Testis (tissue), 3 donors: ENCODE measurements around the gene KHSRP. TPM values are rescaled to one million over a fixed set of nuclear protein-coding genes. Genes with fewer than 3 reads are reported as not detected.

Experiments used
- DNase-seq: peaks from one replicate; pipeline ENCODE4 v3.0.0-alpha.2; 2019
- H3K27ac ChIP-seq, 2 donors: fragments of 200-600 bp; sonication (generic); one replicate each; pipeline ENCODE4 v1.5.1; 2019
- H3K27me3 ChIP-seq: fragments of 200-600 bp; sonication (generic); one replicate; pipeline ENCODE4 v1.5.1; 2019
- H3K36me3 ChIP-seq: fragments of 200-600 bp; sonication (generic); one replicate; pipeline ENCODE4 v1.5.1; 2017; ENCODE audit warnings: low read depth; ENCODE audit errors: missing control alignments
- H3K4me1 ChIP-seq: fragments of 200-600 bp; sonication (generic); one replicate; pipeline ENCODE4 v1.5.1; 2019
- H3K4me3 ChIP-seq, 2 donors: fragments of 200-600 bp; sonication (generic); one replicate each; pipeline ENCODE4 v1.5.1; 2017 to 2019
- H3K9me3 ChIP-seq: fragments of 200-600 bp; sonication (generic); one replicate; pipeline ENCODE4 v1.5.1; 2017
- POLR2A ChIP-seq: fragments of 450-650 bp; IDR thresholded peaks from one replicate; pipeline ENCODE4 v1.6.1; 2017; ENCODE audit warnings: antibody characterized with exemption, mild to moderate bottlenecking, moderate library complexity
- WGBS, 2 donors: methylation state at CpG; one replicate each; pipeline ENCODE4 v1.1.5; 2018; 5-methylcytosine and 5-hydroxymethylcytosine counted together
- intact Hi-C: fragments of 100-400 bp; cut with DNase I; formaldehyde crosslinking; loops from one replicate; pipeline ENCODE4 v1.15.1; 2023; ENCODE audit warnings: low total_unique reads
- polyA plus RNA-seq: library from polyadenylated mRNA; stranded (reverse); fragments of 350-450 nt; fragmentation: Illumina TruSeq; extraction: RNeasy Lipid Tissue Mini Kit (QIAGEN cat#74804); gene quantifications from one replicate; pipeline ENCODE4 v1.2.3, GENCODE V29; 2014; ENCODE audit warnings: low read depth, low replicate concordance; ENCODE audit not compliant: insufficient read depth
- total RNA-seq, 2 donors: library from RNA; depleted of rRNA; stranded (reverse); fragments of >200 nt; gene quantifications; one replicate each; pipeline ENCODE4 v1.2.3, GENCODE V29; 2016
- TF ChIP-seq, protein P1 (sequence below), 3 experiments: fragments of 450-650 bp in 2 of 3; fragments of 200-600 bp in 1 of 3; sonication (generic) in 1 of 3; IDR thresholded peaks; one replicate each; pipeline ENCODE4 v1.5.1; 2016 to 2019; ENCODE audit warnings: antibody characterized with exemption in 3 of 3, mild to moderate bottlenecking in 2 of 3, moderate library complexity in 1 of 3

The KHSRP gene
- total and polyA plus RNA-seq, 3 donors from 2014 or later: 279 to 358 (median 336) TPM

GRCh38 chr19:6446452-6446851 lies 21.8 kb upstream of the KHSRP start:
- H3K36me3 ChIP-seq: no peaks in the 10 kb centered on the region
- peak overlapping the region in 1 of 2 donors; percentile 16 for H3K27ac ChIP-seq
- intact Hi-C loops: no loop called here
- peaks cover 6% of the 10 kb centered on the region for H3K4me1 ChIP-seq
- H3K27me3 ChIP-seq: no peaks in the 10 kb centered on the region
- no peak overlapping the region for H3K4me3 ChIP-seq
- H3K9me3 ChIP-seq: no peaks in the 10 kb centered on the region
- DNase-seq: no peak
- TF ChIP-seq, protein P1, sequence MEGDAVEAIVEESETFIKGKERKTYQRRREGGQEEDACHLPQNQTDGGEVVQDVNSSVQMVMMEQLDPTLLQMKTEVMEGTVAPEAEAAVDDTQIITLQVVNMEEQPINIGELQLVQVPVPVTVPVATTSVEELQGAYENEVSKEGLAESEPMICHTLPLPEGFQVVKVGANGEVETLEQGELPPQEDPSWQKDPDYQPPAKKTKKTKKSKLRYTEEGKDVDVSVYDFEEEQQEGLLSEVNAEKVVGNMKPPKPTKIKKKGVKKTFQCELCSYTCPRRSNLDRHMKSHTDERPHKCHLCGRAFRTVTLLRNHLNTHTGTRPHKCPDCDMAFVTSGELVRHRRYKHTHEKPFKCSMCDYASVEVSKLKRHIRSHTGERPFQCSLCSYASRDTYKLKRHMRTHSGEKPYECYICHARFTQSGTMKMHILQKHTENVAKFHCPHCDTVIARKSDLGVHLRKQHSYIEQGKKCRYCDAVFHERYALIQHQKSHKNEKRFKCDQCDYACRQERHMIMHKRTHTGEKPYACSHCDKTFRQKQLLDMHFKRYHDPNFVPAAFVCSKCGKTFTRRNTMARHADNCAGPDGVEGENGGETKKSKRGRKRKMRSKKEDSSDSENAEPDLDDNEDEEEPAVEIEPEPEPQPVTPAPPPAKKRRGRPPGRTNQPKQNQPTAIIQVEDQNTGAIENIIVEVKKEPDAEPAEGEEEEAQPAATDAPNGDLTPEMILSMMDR (IDR thresholded peaks at IDR 0.05): no peak
- no peak for TF ChIP-seq POLR2A
- 59 to 76% methylated on average over 3 of the region's 3 CpGs for WGBS, 2 donors

- H3K4me3 ChIP-seq: no peak overlapping the region
- H3K36me3 ChIP-seq: no peaks in the 10 kb centered on the region
- no peak overlapping the region for H3K27ac ChIP-seq
- H3K4me1 ChIP-seq: peaks cover 6% of the 10 kb centered on the region
- TF ChIP-seq POLR2A: no peak
- TF ChIP-seq, protein P1 (IDR thresholded peaks at IDR 0.05): no peak
- intact Hi-C loops: no loop called here
- WGBS, 2 donors: 93 to 97% methylated on average over 8 to 13 of the region's 13 CpGs
- no peak for DNase-seq
- H3K27me3 ChIP-seq: no peaks in the 10 kb centered on the region
- H3K9me3 ChIP-seq: no peaks in the 10 kb centered on the region
Observed at GRCh38 chr19:6443986-6444385, 19.4 kb upstream of the KHSRP start.

- H3K27ac ChIP-seq: no peak overlapping the region
- H3K36me3 ChIP-seq: no peaks in the 10 kb centered on the region
- WGBS, 2 donors: 91 to 94% methylated on average over 11 of the region's 13 CpGs
- H3K27me3 ChIP-seq: no peaks in the 10 kb centered on the region
- peaks cover 6% of the 10 kb centered on the region for H3K4me1 ChIP-seq
- no peaks in the 10 kb centered on the region for H3K9me3 ChIP-seq
- DNase-seq: no peak
- no peak for TF ChIP-seq POLR2A
- TF ChIP-seq, protein P1 (IDR thresholded peaks at IDR 0.05): no peak
- intact Hi-C loops: no loop called here
- no peak overlapping the region for H3K4me3 ChIP-seq
Observed at GRCh38 chr19:6442087-6442688, 17.6 kb upstream of the KHSRP start.

DNA sequence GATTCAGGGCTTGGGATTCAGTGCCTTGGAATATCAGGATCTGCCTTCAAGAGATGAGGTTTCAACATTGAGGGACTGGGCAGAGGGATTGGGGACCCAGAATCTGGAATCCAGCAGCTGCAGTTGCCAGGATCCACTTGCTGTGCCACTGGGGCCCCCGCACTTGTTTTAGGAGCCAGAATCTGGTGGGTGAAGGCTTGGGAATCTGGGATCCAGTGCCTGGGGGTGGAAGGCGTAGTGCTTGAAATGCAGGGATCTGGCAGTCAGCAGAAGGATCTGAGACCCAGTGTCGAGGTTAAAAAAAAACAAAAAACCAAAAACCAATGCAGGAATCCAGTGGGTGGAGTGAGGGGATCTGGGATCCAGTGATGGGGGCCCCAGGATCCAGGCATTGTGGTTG lies 16.3 kb upstream of the KHSRP start:
- Histone ChIP-seq H3K27me3 (no peaks in the 10 kb centered on the region), H3K36me3 (no peaks in the 10 kb centered on the region), H3K4me1 (no peaks in the 10 kb centered on the region), H3K27ac (no peak overlapping the region), H3K9me3 (no peaks in the 10 kb centered on the region), H3K4me3 (no peak overlapping the region)
- 91 to 93% methylated on average over 3 of the region's 3 CpGs for WGBS, 2 donors
- no peak for DNase-seq
- intact Hi-C loops: no loop called here
- no peak for TF ChIP-seq POLR2A
- TF ChIP-seq, protein P1 (IDR thresholded peaks at IDR 0.05): no peak

DNA sequence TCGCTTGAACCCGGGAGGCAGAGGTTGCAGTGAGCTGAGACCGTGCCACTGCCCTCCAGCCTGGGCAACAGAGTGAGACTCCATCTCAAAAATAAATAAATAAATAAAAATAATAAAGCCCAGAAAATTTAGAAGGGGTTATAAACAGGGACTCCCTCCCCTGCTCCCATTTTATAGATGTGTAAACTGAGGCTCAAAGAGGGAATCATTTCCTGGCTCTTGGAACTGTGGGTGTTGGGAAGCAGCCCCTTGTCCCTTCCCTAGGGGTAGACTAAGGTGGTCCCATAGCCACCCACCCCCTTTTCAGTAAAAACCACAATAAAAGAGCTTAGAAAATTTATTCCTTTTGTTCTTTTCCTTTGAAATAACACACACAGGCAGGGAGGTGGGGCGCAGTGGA lies 15.1 kb upstream of the KHSRP start:
- Histone ChIP-seq H3K4me1 (no peaks in the 10 kb centered on the region), H3K27me3 (no peaks in the 10 kb centered on the region), H3K27ac (no peak overlapping the region), H3K4me3 (no peak overlapping the region), H3K36me3 (no peaks in the 10 kb centered on the region), H3K9me3 (no peaks in the 10 kb centered on the region)
- intact Hi-C loops: no loop called here
- DNase-seq: no peak
- no peak for TF ChIP-seq POLR2A
- TF ChIP-seq, protein P1 (IDR thresholded peaks at IDR 0.05): no peak
- 85 to 90% methylated on average over 4 of the region's 4 CpGs for WGBS, 2 donors
